ENCODE data around the gene LINC00237. TPM values are rescaled to one million over a fixed set of nuclear protein-coding genes. Genes with fewer than 3 reads are reported as not detected.

The LINC00237 gene
- total RNA-seq, 1 donor from 2014 or later: not detected

GRCh38 chr20:21099751-21100577 lies 6.2 kb downstream of the LINC00237 start:
- peak overlapping the region; percentile 22 for H3K4me3 ChIP-seq (ENCODE audit: low read depth, low read length)
- no peak for DNase-seq (ENCODE audit: low read depth)
- TF ChIP-seq CTCF (conservative IDR thresholded peaks at IDR 0.05; ENCODE audit: low read depth, low read length): no peak

- TF ChIP-seq CTCF (conservative IDR thresholded peaks at IDR 0.05; ENCODE audit: low read depth, low read length): no peak
- no peak overlapping the region for H3K4me3 ChIP-seq (ENCODE audit: low read depth, low read length)
- no peak for DNase-seq (ENCODE audit: low read depth)
These were observed 9.7 kb downstream of the LINC00237 start for GRCh38 chr20:21096321-21097043.

GRCh38 chr20:21092806-21093205 lies 13.4 kb downstream of the LINC00237 start:
- no peak overlapping the region for H3K4me3 ChIP-seq (ENCODE audit: low read depth, low read length)
- no peak for TF ChIP-seq CTCF (conservative IDR thresholded peaks at IDR 0.05; ENCODE audit: low read depth, low read length)
- no peak for DNase-seq (ENCODE audit: low read depth)

GRCh38 chr20:21090721-21091120 lies 15.4 kb downstream of the LINC00237 start:
- no peak for DNase-seq (ENCODE audit: low read depth)
- TF ChIP-seq CTCF (conservative IDR thresholded peaks at IDR 0.05; ENCODE audit: low read depth, low read length): no peak
- no peak overlapping the region for H3K4me3 ChIP-seq (ENCODE audit: low read depth, low read length)

- DNase-seq (ENCODE audit: low read depth): no peak
- H3K4me3 ChIP-seq (ENCODE audit: low read depth, low read length): no peak overlapping the region
- TF ChIP-seq CTCF (conservative IDR thresholded peaks at IDR 0.05; ENCODE audit: low read depth, low read length): no peak
These were observed 16.0 kb downstream of the LINC00237 start for GRCh38 chr20:21090111-21090618.

- DNase-seq (ENCODE audit: low read depth): no peak
- no peak overlapping the region for H3K4me3 ChIP-seq (ENCODE audit: low read depth, low read length)
- TF ChIP-seq CTCF (conservative IDR thresholded peaks at IDR 0.05; ENCODE audit: low read depth, low read length): no peak
These were observed 16.8 kb downstream of the LINC00237 start for GRCh38 chr20:21089391-21089790.

Data from epithelial cell of proximal tubule (primary cell).